CD4-positive, alpha-beta T cell treated with Interleukin-2 at 100 ng/mL for 4 hours (primary cell): ENCODE measurements around the gene LSS.
A peak's percentile ranks its signal among the peaks of the same experiment; 100 is the strongest.

Experiments used
- DNase-seq: peaks from one replicate; pipeline ENCODE4 v3.0.0-alpha.2; 2020; ENCODE audit warnings: low spot score

Gene LSS

GRCh38 chr21:46228345-46229051 is at the start of gene LSS:
TSS of gene LSS (minus strand) at chr21:46228774. CDS start at chr21:46228745, 29 bp downstream.
- peak; percentile 99 for DNase-seq

GRCh38 chr21:46274797-46275390 is 46.3 kb upstream of the LSS start:
- no peak for DNase-seq

GRCh38 chr21:46273341-46273740 is 44.8 kb upstream of the LSS start:
- DNase-seq: no peak

GRCh38 chr21:46269466-46269865 is 40.9 kb upstream of the LSS start:
- DNase-seq: no peak

GRCh38 chr21:46268371-46268770 is 39.8 kb upstream of the LSS start:
- DNase-seq: no peak

GRCh38 chr21:46266946-46267345 is 38.4 kb upstream of the LSS start:
- DNase-seq: no peak

GRCh38 chr21:46265736-46266525 is 37.4 kb upstream of the LSS start:
- DNase-seq: no peak

- no peak for DNase-seq
Observed at GRCh38 chr21:46264690-46265144, 36.1 kb upstream of the LSS start.

- DNase-seq: no peak
Observed at GRCh38 chr21:46264046-46264689, 35.6 kb upstream of the LSS start.

GRCh38 chr21:46256501-46256994 is 28.0 kb upstream of the LSS start:
- no peak for DNase-seq

- no peak for DNase-seq
Observed at GRCh38 chr21:46255758-46256337, 27.3 kb upstream of the LSS start.

- no peak for DNase-seq
Observed at GRCh38 chr21:46255166-46255565, 26.6 kb upstream of the LSS start.

- no peak for DNase-seq
Observed at GRCh38 chr21:46254208-46254975, 25.8 kb upstream of the LSS start.

GRCh38 chr21:46253610-46254124 is 25.1 kb upstream of the LSS start:
- DNase-seq: peak; percentile 36

GRCh38 chr21:46252840-46253239 is 24.3 kb upstream of the LSS start:
- no peak for DNase-seq

- DNase-seq: no peak
Observed at GRCh38 chr21:46250146-46250725, 21.7 kb upstream of the LSS start.

GRCh38 chr21:46248827-46249226 is 20.3 kb upstream of the LSS start:
- no peak for DNase-seq

- DNase-seq: no peak
Observed at GRCh38 chr21:46248422-46248782, 19.8 kb upstream of the LSS start.

- no peak for DNase-seq
Observed at GRCh38 chr21:46247699-46248421, 19.3 kb upstream of the LSS start.

- DNase-seq: no peak
Observed at GRCh38 chr21:46246345-46246744, 17.8 kb upstream of the LSS start.
